Measurements from ENCODE around the gene VTCN1.
A peak's percentile ranks its signal among the peaks of the same experiment; 100 is the strongest.

VTCN1 gene

GRCh38 chr1:117093870-117094621, 116.7 kb downstream of the VTCN1 start:
- peak; percentile 40 for DNase-seq

Data from CD4-positive, alpha-beta T cell treated with Interleukin-17A for 4 hours (primary cell).